ENCODE measurements around the gene CAMTA1. TPM values are rescaled to one million over a fixed set of nuclear protein-coding genes. Genes with fewer than 3 reads are reported as not detected.

The CAMTA1 gene
- total RNA-seq, 1 experiment from 2014 or later, result 60.0 TPM

DNA sequence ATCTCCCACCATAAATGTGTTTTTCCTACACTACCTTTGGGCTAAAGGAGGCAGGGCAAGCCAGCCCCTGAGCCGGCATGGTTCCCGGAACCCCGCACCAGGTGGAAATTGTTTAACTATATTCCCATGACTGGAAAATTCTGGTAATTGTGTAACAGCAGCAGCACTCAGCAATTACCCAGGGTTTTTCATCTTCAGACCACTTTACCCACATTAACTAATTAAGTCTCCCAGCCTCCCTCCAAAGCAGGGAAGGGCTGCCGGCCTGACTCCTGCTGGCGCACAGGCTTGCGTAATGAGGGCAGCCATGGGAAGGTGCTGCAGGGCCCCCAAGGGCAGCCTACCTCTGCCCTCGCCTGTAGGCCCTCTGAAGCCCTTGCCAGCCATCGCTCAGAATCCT, 845.1 kb downstream of the CAMTA1 start:
- Mint-ChIP-seq H3K4me1 (ENCODE audit: low read depth, unreplicated experiment) (no peaks in the 10 kb centered on the region), H3K27ac (ENCODE audit: unreplicated experiment) (no peak overlapping the region), H3K9me3 (ENCODE audit: unreplicated experiment) (no peaks in the 10 kb centered on the region), H3K27me3 (ENCODE audit: insufficient read depth, unreplicated experiment) (peaks cover 45% of the 10 kb centered on the region), H3K4me3 (ENCODE audit: unreplicated experiment) (no peak overlapping the region), H3K36me3 (ENCODE audit: insufficient read depth, unreplicated experiment) (no peaks in the 10 kb centered on the region)
- no peaks in the 10 kb centered on the region for H3K4me1 ChIP-seq
- no peak for DNase-seq
- CTCF ChIA-PET, result no interaction called here
- H3K9me3 ChIP-seq, result no peaks in the 10 kb centered on the region
- BruUV-seq (replicated peaks), result no TSS peak
- H3K36me3 ChIP-seq (ENCODE audit: control insufficient read depth, insufficient read depth, low read length), result no peaks in the 10 kb centered on the region
- intact Hi-C loops (cut with micrococcal nuclease; ENCODE audit: unreplicated experiment), result no loop called here
- no peak for TF ChIP-seq CTCF (IDR thresholded peaks at IDR 0.05; ENCODE audit: insufficient read depth in 1 of 2, low read depth in 1 of 2, low read length in 1 of 2, severe bottlenecking in 1 of 2, unreplicated experiment in 1 of 2)
- H3K27me3 ChIP-seq (replicated peaks; ENCODE audit: control insufficient read depth, insufficient read depth, low read length), result no peaks in the 10 kb centered on the region; the same call in none of the 2 replicates
- POLR2A ChIA-PET, result no interaction called here
- H3K4me3 ChIP-seq (ENCODE audit: low read depth, low read length), result no peak overlapping the region

GRCh38 chr1:7632176-7632575, 846.9 kb downstream of the CAMTA1 start:
- H3K36me3 ChIP-seq (ENCODE audit: control insufficient read depth, insufficient read depth, low read length), result no peaks in the 10 kb centered on the region
- POLR2A ChIA-PET, result no interaction called here
- no peaks in the 10 kb centered on the region for H3K36me3 Mint-ChIP-seq (ENCODE audit: insufficient read depth, unreplicated experiment)
- H3K4me3 ChIP-seq (ENCODE audit: low read depth, low read length), result no peak overlapping the region
- no peaks in the 10 kb centered on the region for H3K9me3 Mint-ChIP-seq (ENCODE audit: unreplicated experiment)
- no peak for DNase-seq
- H3K4me1 ChIP-seq, result no peaks in the 10 kb centered on the region
- CTCF ChIA-PET, result no interaction called here
- no peaks in the 10 kb centered on the region for H3K4me1 Mint-ChIP-seq (ENCODE audit: low read depth, unreplicated experiment)
- no peak overlapping the region for H3K4me3 Mint-ChIP-seq (ENCODE audit: unreplicated experiment)
- peaks cover 36% of the 10 kb centered on the region for H3K27me3 Mint-ChIP-seq (ENCODE audit: insufficient read depth, unreplicated experiment)
- intact Hi-C loops (cut with micrococcal nuclease; ENCODE audit: unreplicated experiment), result no loop called here
- no peaks in the 10 kb centered on the region; the same call in 1 of the 2 replicates for H3K27me3 ChIP-seq (replicated peaks; ENCODE audit: control insufficient read depth, insufficient read depth, low read length)
- BruUV-seq (replicated peaks), result no TSS peak
- H3K9me3 ChIP-seq, result no peaks in the 10 kb centered on the region
- no peak for TF ChIP-seq CTCF (IDR thresholded peaks at IDR 0.05; ENCODE audit: insufficient read depth in 1 of 2, low read depth in 1 of 2, low read length in 1 of 2, severe bottlenecking in 1 of 2, unreplicated experiment in 1 of 2)
- H3K27ac Mint-ChIP-seq (ENCODE audit: unreplicated experiment), result no peak overlapping the region

- Histone ChIP-seq H3K4me1 (no peaks in the 10 kb centered on the region), H3K27me3 (replicated peaks; ENCODE audit: control insufficient read depth, insufficient read depth, low read length) (peaks cover 2% of the 10 kb centered on the region; the same call in 1 of the 2 replicates), H3K4me3 (ENCODE audit: low read depth, low read length) (no peak overlapping the region), H3K9me3 (no peaks in the 10 kb centered on the region), H3K36me3 (ENCODE audit: control insufficient read depth, insufficient read depth, low read length) (no peaks in the 10 kb centered on the region)
- Mint-ChIP-seq H3K4me3 (ENCODE audit: unreplicated experiment) (no peak overlapping the region), H3K27ac (ENCODE audit: unreplicated experiment) (no peak overlapping the region), H3K4me1 (ENCODE audit: low read depth, unreplicated experiment) (no peaks in the 10 kb centered on the region), H3K9me3 (ENCODE audit: unreplicated experiment) (no peaks in the 10 kb centered on the region), H3K27me3 (ENCODE audit: insufficient read depth, unreplicated experiment) (peaks cover 37% of the 10 kb centered on the region), H3K36me3 (ENCODE audit: insufficient read depth, unreplicated experiment) (no peaks in the 10 kb centered on the region)
- CTCF ChIA-PET, result no interaction called here
- no TSS peak for BruUV-seq (replicated peaks)
- no peak for DNase-seq
- POLR2A ChIA-PET, result no interaction called here
- no peak for TF ChIP-seq CTCF (IDR thresholded peaks at IDR 0.05; ENCODE audit: insufficient read depth in 1 of 2, low read depth in 1 of 2, low read length in 1 of 2, severe bottlenecking in 1 of 2, unreplicated experiment in 1 of 2)
- intact Hi-C loops (cut with micrococcal nuclease; ENCODE audit: unreplicated experiment), result no loop called here
Measured at GRCh38 chr1:7632681-7633080, 847.4 kb downstream of the CAMTA1 start.
